Heart right ventricle (tissue), 16 donors: ENCODE results near the gene ATG16L1. TPM values are rescaled to one million over a fixed set of nuclear protein-coding genes. Genes with fewer than 3 reads are reported as not detected.

Experiments used
- ATAC-seq, 8 donors: fragments of 200-7000 bp; cut with Tn5 transposase; one replicate each; pipeline ENCODE4 v1.9.1; 2020; ENCODE audit warnings: mild to moderate bottlenecking in 8 of 8, moderate library complexity in 8 of 8, moderate number of reproducible peaks in 1 of 8
- DNase-seq, 2 donors: peaks; one replicate each; pipeline ENCODE4 v3.0.0-alpha.2; 2020
- H3K27ac ChIP-seq, 10 donors: fragments of 200-600 bp; sonication (generic) in 2 of 10; one replicate each; pipeline versions ENCODE4 v1.5.0 to v1.8.0; 2020 to 2022; ENCODE audit warnings: mild to moderate bottlenecking in 3 of 10
- H3K27me3 ChIP-seq, 7 donors: fragments of 200-600 bp; one replicate each; pipeline ENCODE4 v1.8.0; 2021 to 2022; ENCODE audit warnings: mild to moderate bottlenecking in 2 of 7
- H3K36me3 ChIP-seq, 9 donors: fragments of 200-600 bp; sonication (generic) in 1 of 9; one replicate each; pipeline versions ENCODE4 v1.5.0 to v1.8.0; 2020 to 2022; ENCODE audit warnings: mild to moderate bottlenecking in 2 of 9
- H3K4me1 ChIP-seq, 9 donors: fragments of 200-600 bp; sonication (generic) in 1 of 9; one replicate each; pipeline versions ENCODE4 v1.5.0 to v1.8.0; 2020 to 2022; ENCODE audit warnings: mild to moderate bottlenecking in 4 of 9
- H3K4me3 ChIP-seq, 10 donors: fragments of 200-600 bp; sonication (generic) in 2 of 10; one replicate each; pipeline versions ENCODE4 v1.5.0 to v1.8.0; 2020 to 2022; ENCODE audit warnings: mild to moderate bottlenecking in 7 of 10, moderate library complexity in 2 of 10
- H3K9me3 ChIP-seq, 11 donors: fragments of 200-600 bp in 10 of 11; sonication (generic) in 2 of 11; one replicate each; pipeline versions ENCODE4 v1.5.0 to v1.8.0; 2013 to 2022; ENCODE audit warnings: mild to moderate bottlenecking in 2 of 11, control low read depth in 1 of 11, moderate library complexity in 1 of 11
- WGBS, 2 donors: extraction: QIAGEN DNeasy Blood & Tissue Kit; methylation state at CpG; one replicate each; pipeline ENCODE4 v1.1.7; 2013; ENCODE audit warnings: inconsistent platforms in 1 of 2; 5-methylcytosine and 5-hydroxymethylcytosine counted together
- intact Hi-C, 10 donors: fragments of 100-400 bp; cut with DNase I; formaldehyde crosslinking; loops; one replicate each; pipeline versions ENCODE4 v1.11.1 to v1.14.2; 2022
- polyA plus RNA-seq, 2 donors: library from polyadenylated mRNA; stranded (reverse); fragments of 200-250 nt; gene quantifications; one replicate each; pipeline ENCODE4 v1.2.3, GENCODE V29; 2013
- total RNA-seq, 10 donors: library from RNA; stranded (reverse); fragmentation: NEBNext Ultra II Directional in 3 of 10; extraction: Animal tissue kit (Norgen Biotek cat#: 25700) in 3 of 10; gene quantifications; one replicate each; pipeline versions ENCODE4 v1.2.1 to v1.2.4, GENCODE V29; 2021 to 2023
- TF ChIP-seq, protein P1 (sequence below), 9 donors: fragments of 200-600 bp; sonication (generic) in 2 of 9; IDR thresholded peaks; one replicate each; pipeline versions ENCODE4 v1.5.0 to v1.8.0; 2021 to 2022; ENCODE audit warnings: antibody characterized with exemption in 9 of 9, mild to moderate bottlenecking in 5 of 9, moderate library complexity in 1 of 9
- donor health status: Arrhythmogenic right ventricular cardiomyopathy.
- donor health status: ischemic (EF 13 %, LVEDD 7.1; RV severe dilation, severe dysfunction).
- donor health status: healthy with polysubstance abuse.
- donor health status: DM: no; HTN: yes; CAD: no.
- donor health status: DM: no; HTN: no; CAD: no.
- donor health status: ischemic (EF 25% LVEDD 6.9; RV normal size, moderate dysfunction).
- donor health status: ischemic (EF 25% LVEDD 5.7; RV mildly dilated, moderate dysfunction).
- donor health status: healthy.
- donor health status: DM: yes; HTN: yes; CAD: no.
- donor health status: Ischemic cardiomyopathy.
- donor health status: ischemic (EF 35%, LVEDD 5.7; RV mildly dilated, moderate dysfunction).
- donor health status: nonischemic (EF 11% LVEDD 7.7; RV severe dilation, severe dysfunction).
- donor health status: DM: yes; HTN: yes; CAD: no.
- donor health status: PGD.
- donor health status: ischemic (EF 29% LVEDD 5.4; RV normal size, mild dysfunction).
- donor health status: nonischemic (EF 23%, LVEDD 6.1; RV moderate dilation, normal function).

ATG16L1 gene
- total and polyA plus RNA-seq, 12 donors, result 7.4 to 19.2 (median 15.5) TPM

DNA sequence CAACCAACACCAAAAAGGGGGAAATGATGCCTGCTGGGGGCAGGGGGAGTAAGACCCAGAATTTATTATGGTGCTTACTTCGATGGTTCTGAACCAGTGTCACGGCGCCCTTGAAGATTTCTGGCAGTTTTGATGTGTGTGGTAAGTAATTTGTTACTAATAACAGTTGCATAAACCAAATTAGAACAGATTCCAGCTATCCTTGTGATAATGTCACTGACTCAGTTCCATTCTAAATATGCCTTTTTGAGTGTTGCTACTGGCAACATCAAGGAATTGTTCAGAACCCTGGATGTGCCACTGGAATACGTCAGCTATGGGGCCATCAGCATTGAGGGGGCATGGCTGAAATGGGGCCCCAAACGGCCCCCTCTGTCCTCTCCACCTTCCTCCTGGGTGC is 67.8 kb downstream of the ATG16L1 start:
- Histone ChIP-seq H3K27ac (no peak overlapping the region), H3K27me3 (peaks cover 0 to 24% (median 0%) of the 10 kb centered on the region in 7 donors), H3K9me3 (no peaks in the 10 kb centered on the region), H3K4me1 (no peaks in the 10 kb centered on the region), H3K4me3 (no peak overlapping the region), H3K36me3 (no peaks in the 10 kb centered on the region)
- ATAC-seq (no peak), DNase-seq (no peak)
- intact Hi-C loops, result no loop called here
- TF ChIP-seq, protein P1, sequence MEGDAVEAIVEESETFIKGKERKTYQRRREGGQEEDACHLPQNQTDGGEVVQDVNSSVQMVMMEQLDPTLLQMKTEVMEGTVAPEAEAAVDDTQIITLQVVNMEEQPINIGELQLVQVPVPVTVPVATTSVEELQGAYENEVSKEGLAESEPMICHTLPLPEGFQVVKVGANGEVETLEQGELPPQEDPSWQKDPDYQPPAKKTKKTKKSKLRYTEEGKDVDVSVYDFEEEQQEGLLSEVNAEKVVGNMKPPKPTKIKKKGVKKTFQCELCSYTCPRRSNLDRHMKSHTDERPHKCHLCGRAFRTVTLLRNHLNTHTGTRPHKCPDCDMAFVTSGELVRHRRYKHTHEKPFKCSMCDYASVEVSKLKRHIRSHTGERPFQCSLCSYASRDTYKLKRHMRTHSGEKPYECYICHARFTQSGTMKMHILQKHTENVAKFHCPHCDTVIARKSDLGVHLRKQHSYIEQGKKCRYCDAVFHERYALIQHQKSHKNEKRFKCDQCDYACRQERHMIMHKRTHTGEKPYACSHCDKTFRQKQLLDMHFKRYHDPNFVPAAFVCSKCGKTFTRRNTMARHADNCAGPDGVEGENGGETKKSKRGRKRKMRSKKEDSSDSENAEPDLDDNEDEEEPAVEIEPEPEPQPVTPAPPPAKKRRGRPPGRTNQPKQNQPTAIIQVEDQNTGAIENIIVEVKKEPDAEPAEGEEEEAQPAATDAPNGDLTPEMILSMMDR (IDR thresholded peaks at IDR 0.05), result no peak
- WGBS, 2 donors, result 77 to 85% methylated on average over 5 of the region's 5 CpGs

DNA sequence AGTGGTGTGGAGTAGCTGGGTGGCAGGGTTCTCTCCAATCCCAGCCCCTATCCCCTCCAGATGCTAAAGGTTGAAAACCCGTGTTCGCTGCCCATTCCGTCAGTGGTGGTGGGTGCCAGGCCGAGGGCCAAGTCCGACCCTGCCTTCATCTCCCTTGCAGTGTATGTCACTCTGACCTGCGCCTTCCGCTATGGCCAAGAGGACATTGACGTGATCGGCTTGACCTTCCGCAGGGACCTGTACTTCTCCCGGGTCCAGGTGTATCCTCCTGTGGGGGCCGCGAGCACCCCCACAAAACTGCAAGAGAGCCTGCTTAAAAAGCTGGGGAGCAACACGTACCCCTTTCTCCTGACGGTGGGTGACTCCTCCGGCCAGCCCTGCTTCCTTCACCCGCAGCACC is 69.0 kb downstream of the ATG16L1 start:
- no peak for DNase-seq
- H3K4me1 ChIP-seq, result no peaks in the 10 kb centered on the region
- no peaks in the 10 kb centered on the region for H3K36me3 ChIP-seq
- WGBS, 2 donors, result 95% methylated on average over 17 of the region's 17 CpGs
- no peaks in the 10 kb centered on the region for H3K9me3 ChIP-seq
- intact Hi-C loops, result no loop called here
- no peak for ATAC-seq
- no peak overlapping the region for H3K27ac ChIP-seq
- TF ChIP-seq, protein P1 (IDR thresholded peaks at IDR 0.05), result no peak
- no peak overlapping the region for H3K4me3 ChIP-seq
- peaks cover 0 to 24% (median 0%) of the 10 kb centered on the region in 7 donors for H3K27me3 ChIP-seq

DNA sequence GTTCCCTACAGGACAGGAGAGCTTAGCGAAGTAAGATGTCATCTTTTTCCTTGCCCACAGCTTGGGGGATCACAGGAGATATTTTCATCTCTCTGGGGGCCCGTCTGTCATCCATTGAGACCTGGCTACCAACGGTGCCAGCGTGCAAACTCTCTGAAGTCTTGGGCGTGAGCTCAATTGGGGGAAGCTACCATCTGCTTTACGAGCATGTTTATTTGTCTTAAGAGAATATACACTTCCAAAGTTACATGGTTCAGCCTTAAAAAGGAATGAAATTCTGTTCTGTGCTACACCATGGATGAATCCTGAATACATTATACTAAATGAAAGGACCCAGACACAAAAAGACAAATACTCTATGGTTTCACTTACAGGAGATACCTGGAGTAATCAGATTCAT is 69.7 kb downstream of the ATG16L1 start:
- Histone ChIP-seq H3K27me3 (peaks cover 0 to 24% (median 0%) of the 10 kb centered on the region in 7 donors), H3K9me3 (no peaks in the 10 kb centered on the region), H3K4me1 (no peaks in the 10 kb centered on the region), H3K4me3 (no peak overlapping the region), H3K27ac (no peak overlapping the region), H3K36me3 (no peaks in the 10 kb centered on the region)
- intact Hi-C loops, result no loop called here
- TF ChIP-seq, protein P1 (IDR thresholded peaks at IDR 0.05), result no peak
- ATAC-seq (no peak), DNase-seq (no peak)
- WGBS, 2 donors, result 73 to 74% methylated on average over 6 of the region's 6 CpGs

DNA sequence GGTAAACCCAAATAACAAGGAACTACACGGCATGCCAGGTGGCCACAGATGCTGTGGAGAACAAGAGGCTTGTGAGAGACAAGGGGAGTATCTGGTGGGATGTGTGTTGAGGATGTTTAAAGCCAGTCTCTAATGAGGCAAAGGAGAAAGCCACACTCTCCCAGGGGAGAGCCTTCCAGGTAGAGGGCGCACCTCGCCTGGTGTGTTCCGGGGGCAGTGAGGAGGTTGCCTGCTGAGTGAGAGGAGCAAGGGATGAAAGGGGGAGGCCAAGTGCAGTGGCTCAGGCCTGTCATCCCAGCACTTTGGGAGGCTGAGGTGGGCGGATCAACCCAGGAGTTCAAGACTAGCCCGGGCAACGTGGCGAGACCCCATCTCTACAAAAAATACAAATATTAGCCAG is 72.4 kb downstream of the ATG16L1 start:
- Histone ChIP-seq H3K27ac (no peak overlapping the region), H3K27me3 (peaks cover 0 to 24% (median 0%) of the 10 kb centered on the region in 7 donors), H3K4me3 (no peak overlapping the region), H3K36me3 (no peaks in the 10 kb centered on the region), H3K4me1 (no peaks in the 10 kb centered on the region), H3K9me3 (no peaks in the 10 kb centered on the region)
- TF ChIP-seq, protein P1 (IDR thresholded peaks at IDR 0.05), result no peak
- no peak for DNase-seq
- 92% methylated on average over 8 of the region's 8 CpGs for WGBS, 2 donors
- intact Hi-C loops, result no loop called here
- no peak for ATAC-seq
